GM19025 (cell line): Measurements from ENCODE around the gene RBL2.
"Not testable (repeated sequence)": the region's sequence is repeated elsewhere in the genome, so short reads cannot be mapped to it uniquely, and the experiment has no call there.

ENCODE experiments used
- ATAC-seq: cut with Tn5 transposase; IDR thresholded peaks from one replicate; pipeline ENCODE4 v1.9.1; 2021; ENCODE audit warnings: mild to moderate bottlenecking, low read depth, moderate library complexity; ENCODE audit not compliant: unreplicated experiment

Gene RBL2

DNA sequence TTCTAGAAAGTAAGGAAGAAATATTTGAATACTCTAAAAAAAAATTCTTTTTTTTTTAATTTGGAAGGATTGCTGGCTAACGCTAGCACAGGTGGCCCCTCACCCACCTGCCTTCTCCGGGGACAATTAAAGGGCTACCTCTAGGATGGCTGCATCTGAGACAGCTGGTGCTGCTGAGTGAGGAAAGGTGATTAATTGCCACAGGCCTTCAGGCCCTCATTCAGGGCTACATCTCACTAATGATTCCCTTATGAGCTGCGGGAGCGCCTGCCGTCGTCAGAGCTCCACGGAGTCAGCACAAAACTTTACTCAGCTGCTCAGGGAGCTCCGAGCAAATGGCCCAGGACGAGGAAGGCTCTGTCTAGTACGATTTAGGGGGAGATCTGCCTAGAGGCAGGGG, 95.8 kb downstream of the RBL2 start:
- no peak for ATAC-seq

DNA sequence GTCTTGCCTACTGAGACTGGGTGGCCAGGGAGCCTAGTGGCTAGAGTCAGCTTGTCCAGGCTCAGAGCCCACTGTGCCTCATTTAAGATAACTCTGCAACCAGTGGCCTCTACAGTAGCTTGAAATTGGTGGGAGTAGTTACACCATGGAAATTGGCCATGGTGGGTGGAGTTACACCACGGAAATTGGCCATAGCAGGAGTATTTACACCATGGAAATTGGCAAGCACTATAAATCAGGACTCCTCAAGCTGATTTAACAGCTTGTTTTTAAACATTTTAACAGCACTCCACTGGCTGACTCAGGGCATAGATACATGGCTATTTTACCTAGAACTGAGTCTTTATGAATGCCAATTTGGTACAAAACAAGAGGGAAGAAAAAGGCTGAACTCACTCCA, 96.5 kb downstream of the RBL2 start:
- ATAC-seq, result no peak

DNA sequence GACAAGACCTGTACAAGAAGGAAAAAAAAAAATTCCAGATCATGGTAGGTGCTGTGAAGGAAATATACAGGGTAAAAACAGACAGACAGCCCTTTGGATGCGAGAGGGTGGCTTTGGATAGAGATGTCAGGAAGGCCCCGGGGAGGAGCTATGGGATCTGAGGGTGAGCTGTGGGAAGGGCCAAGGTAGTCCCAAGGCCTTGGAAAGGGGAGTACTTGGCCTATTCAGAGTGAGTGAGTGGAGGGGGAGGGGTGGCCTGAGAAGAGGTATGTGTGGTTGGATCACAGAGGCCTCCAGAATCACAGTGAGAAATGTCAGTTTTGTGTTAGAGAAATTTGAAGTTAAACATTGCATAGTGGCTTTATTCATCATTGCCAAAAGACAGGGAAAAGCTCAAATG, 99.9 kb downstream of the RBL2 start:
- ATAC-seq, result no peak

GRCh38 chr16:53537626-53538025, 103.4 kb downstream of the RBL2 start:
- ATAC-seq, result no peak

DNA sequence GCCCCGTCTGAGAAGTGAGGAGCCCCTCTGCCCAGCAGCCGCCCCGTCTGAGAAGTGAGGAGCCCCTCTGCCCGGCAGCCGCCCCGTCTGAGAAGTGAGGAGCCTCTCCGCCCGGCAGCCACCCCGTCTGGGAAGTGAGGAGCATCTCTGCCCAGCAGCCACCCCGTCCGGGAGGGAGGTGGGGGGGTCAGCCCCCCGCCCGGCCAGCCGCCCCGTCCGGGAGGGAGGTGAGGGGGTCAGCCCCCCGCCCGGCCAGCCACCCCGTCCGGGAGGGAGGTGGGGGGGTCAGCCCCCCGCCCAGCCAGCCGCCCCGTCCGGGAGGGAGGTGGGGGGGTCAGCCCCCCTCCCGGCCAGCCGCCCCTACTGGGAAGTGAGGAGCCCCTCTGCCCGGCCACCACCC, 105.1 kb downstream of the RBL2 start:
- not testable (repeated sequence) for ATAC-seq

DNA sequence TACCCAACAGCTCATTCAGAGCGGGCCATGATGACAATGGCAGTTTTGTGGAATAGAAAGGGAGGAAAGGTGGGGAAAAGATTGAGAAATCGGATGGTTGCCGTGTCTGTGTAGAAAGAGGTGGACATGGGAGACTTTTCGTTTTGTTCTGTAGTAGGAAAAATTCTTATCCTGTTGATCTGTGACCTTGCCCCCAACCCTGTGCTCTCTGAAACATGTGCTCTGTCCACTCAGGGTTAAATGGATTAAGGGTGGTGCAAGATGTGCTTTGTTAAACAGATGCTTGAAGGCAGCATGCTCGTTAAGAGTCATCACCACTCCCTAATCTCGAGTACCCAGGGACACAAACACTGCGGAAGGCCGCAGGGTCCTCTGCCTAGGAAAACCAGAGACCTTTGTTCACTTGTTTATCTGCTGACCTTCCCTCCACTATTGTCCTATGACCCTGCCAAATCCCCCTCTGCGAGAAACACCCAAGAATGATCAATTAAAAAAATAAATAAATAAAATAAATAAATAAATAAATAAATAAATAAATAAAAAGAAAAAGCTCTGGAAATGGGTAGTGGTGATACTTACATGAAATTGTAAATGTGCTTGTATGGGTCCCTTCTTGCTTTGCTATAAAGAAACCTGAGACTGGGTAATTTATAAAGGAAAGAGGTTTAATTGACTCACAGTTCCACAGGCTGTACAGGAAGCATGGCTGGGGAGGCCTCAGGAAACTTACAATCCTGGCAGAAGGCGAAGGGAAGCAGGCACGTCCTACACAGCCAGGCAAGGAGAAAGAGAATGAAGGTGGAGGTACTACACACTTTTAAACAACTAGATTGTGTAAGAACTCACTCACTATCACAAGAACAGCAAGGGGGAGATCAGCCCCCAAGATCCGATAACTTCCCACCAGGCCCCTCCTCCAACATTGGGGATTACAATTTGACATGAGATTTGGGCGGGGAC, 105.8 kb downstream of the RBL2 start:
- ATAC-seq, result not testable (repeated sequence)
